Measurements from ENCODE around the gene TGM6. TPM values are rescaled to one million over a fixed set of nuclear protein-coding genes. Genes with fewer than 3 reads are reported as not detected.

The TGM6 gene
- total RNA-seq, 1 donor from 2014 or later = not detected

DNA sequence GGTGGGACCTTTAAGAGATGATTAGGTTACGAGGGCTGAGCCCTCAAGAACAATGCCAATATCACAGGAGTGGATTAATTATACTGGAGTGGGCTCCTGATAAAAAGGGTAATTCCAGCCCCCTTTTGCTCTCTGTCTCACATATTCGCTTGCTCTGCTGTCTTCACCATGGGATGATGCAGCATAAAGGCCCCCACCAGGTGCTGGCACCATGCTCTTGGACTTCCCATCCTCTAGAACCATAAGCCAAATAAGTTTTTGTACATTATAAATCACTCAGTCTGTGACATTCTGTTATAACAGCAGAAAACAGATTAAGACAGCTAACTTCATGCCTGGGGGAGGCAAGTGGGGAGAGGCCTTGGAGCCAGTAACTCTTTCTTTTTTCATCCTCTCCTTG is 99.7 kb downstream of the TGM6 start:
- DNase-seq (ENCODE audit: low spot score in 2 of 2) (no peak), FAIRE-seq (no peak)

Small RNA genes lying within 50 kb of the gene (small RNA-seq; reads per million reads assigned to genes)
- gene RF00019 = not detected

Other genes with a start within 250 kb of the TGM6 start
- not detected for gene TGM3, start 84.9 kb upstream of the TGM6 start, total RNA-seq
- gene SNRPB, start 89.9 kb downstream of the TGM6 start, total RNA-seq = 59.1 TPM
- 8.6 TPM for gene ZNF343, start 128.0 kb downstream of the TGM6 start, total RNA-seq
- gene TMC2, start 155.7 kb downstream of the TGM6 start, total RNA-seq = 4.5 TPM